CD14-positive monocyte (primary cell): Measurements from ENCODE around the gene POMT2. TPM values are rescaled to one million over a fixed set of nuclear protein-coding genes. Genes with fewer than 3 reads are reported as not detected.

Experiments used
- DNase-seq, 3 donors: peaks; one replicate each; pipeline ENCODE4 v3.0.0-alpha.2; 2011 to 2022
- H2AFZ ChIP-seq: 2 replicates; pipeline ENCODE4 v1.6.0; 2012; ENCODE audit warnings: mild to moderate bottlenecking, low read depth, low read length, inconsistent platforms; ENCODE audit not compliant: insufficient read depth, poor library complexity, severe bottlenecking
- H3K27ac ChIP-seq, 2 donors: 1 replicate in 1 of 2; 2 replicates in 1 of 2; pipeline ENCODE4 v1.5.1; 2012 to 2013; ENCODE audit warnings: low read length in 2 of 2, control low read depth in 1 of 2, inconsistent platforms in 1 of 2, low read depth in 1 of 2, mild to moderate bottlenecking in 1 of 2
- H3K27me3 ChIP-seq, 2 donors: one replicate each; pipeline versions ENCODE4 v1.6.0 to v1.6.1; 2011 to 2013; ENCODE audit warnings: low read length in 2 of 2; ENCODE audit not compliant: control insufficient read depth in 2 of 2, insufficient read depth in 2 of 2
- H3K36me3 ChIP-seq, 2 donors: replicated peaks in 1 of 2; 1 replicate in 1 of 2; 2 replicates in 1 of 2; pipeline versions ENCODE4 v1.5.1 to v1.6.1; 2012 to 2013; ENCODE audit warnings: low read length in 2 of 2, control low read depth in 1 of 2, inconsistent platforms in 1 of 2, mild to moderate bottlenecking in 1 of 2; ENCODE audit not compliant: insufficient read depth in 2 of 2, control insufficient read depth in 1 of 2
- H3K4me1 ChIP-seq, 2 donors: 1 replicate in 1 of 2; 2 replicates in 1 of 2; pipeline versions ENCODE4 v1.5.1 to v1.6.1; 2012 to 2013; ENCODE audit warnings: low read length in 2 of 2, control low read depth in 1 of 2, inconsistent platforms in 1 of 2, mild to moderate bottlenecking in 1 of 2, moderate library complexity in 1 of 2; ENCODE audit not compliant: insufficient read depth in 2 of 2, control insufficient read depth in 1 of 2
- H3K4me2 ChIP-seq: replicated peaks from 2 replicates; pipeline ENCODE3; 2012; ENCODE audit warnings: low read length, moderate library complexity, mild to moderate bottlenecking; ENCODE audit not compliant: poor library complexity, severe bottlenecking; ENCODE audit errors: extremely low read depth
- H3K4me3 ChIP-seq, 3 experiments: fragments of 200-600 bp in 1 of 3; sonication (generic) in 1 of 3; replicated peaks in 1 of 3; 1 replicate in 2 of 3; 2 replicates in 1 of 3; pipeline ENCODE4 v1.5.1; 2011 to 2013; ENCODE audit warnings: low read length in 3 of 3, mild to moderate bottlenecking in 3 of 3, control low read depth in 2 of 3, low read depth in 2 of 3, inconsistent platforms in 1 of 3, moderate library complexity in 1 of 3
- H3K79me2 ChIP-seq: 2 replicates; pipeline ENCODE4 v1.6.0; 2012; ENCODE audit warnings: mild to moderate bottlenecking, control low read depth, inconsistent platforms, low read length, moderate library complexity; ENCODE audit not compliant: insufficient read depth
- H3K9ac ChIP-seq: 2 replicates; pipeline ENCODE4 v1.6.0; 2017; ENCODE audit warnings: low read length, mild to moderate bottlenecking; ENCODE audit not compliant: insufficient read depth, poor library complexity, severe bottlenecking
- H3K9me3 ChIP-seq, 2 donors: replicated peaks in 1 of 2; 1 replicate in 1 of 2; 2 replicates in 1 of 2; pipeline versions ENCODE4 v1.5.1 to v1.6.1; 2012 to 2013; ENCODE audit warnings: low read length in 2 of 2, control low read depth in 1 of 2; ENCODE audit not compliant: control insufficient read depth in 1 of 2, insufficient read depth in 1 of 2
- H4K20me1 ChIP-seq: 2 replicates; pipeline ENCODE4 v1.6.0; 2012; ENCODE audit warnings: mild to moderate bottlenecking, low read length, control low read depth, moderate library complexity; ENCODE audit not compliant: insufficient read depth
- H3K27ac Mint-ChIP-seq, 7 donors: one replicate each; pipeline ENCODE4 v1.8.0; 2020; ENCODE audit warnings: mild to moderate bottlenecking in 7 of 7, mixed read lengths in 7 of 7, moderate library complexity in 6 of 7, inconsistent platforms in 2 of 7
- H3K27me3 Mint-ChIP-seq, 3 donors: one replicate each; pipeline ENCODE4 v1.8.0; 2021 to 2022; ENCODE audit warnings: low read depth in 3 of 3, mild to moderate bottlenecking in 3 of 3, mixed read lengths in 3 of 3, moderate library complexity in 3 of 3, inconsistent platforms in 1 of 3
- H3K36me3 Mint-ChIP-seq, 2 donors: one replicate each; pipeline ENCODE4 v1.8.0; 2020; ENCODE audit warnings: mixed read lengths in 2 of 2, inconsistent platforms in 1 of 2, mild to moderate bottlenecking in 1 of 2
- H3K4me1 Mint-ChIP-seq: one replicate; pipeline ENCODE4 v1.8.0; 2020; ENCODE audit warnings: mild to moderate bottlenecking, mixed read lengths
- H3K4me3 Mint-ChIP-seq, 2 donors: one replicate each; pipeline ENCODE4 v1.8.0; 2020; ENCODE audit warnings: mild to moderate bottlenecking in 2 of 2, mixed read lengths in 2 of 2, moderate library complexity in 1 of 2
- H3K9me3 Mint-ChIP-seq, 7 donors: one replicate each; pipeline ENCODE4 v1.8.0; 2020 to 2022; ENCODE audit warnings: mixed read lengths in 7 of 7, mild to moderate bottlenecking in 6 of 7, moderate library complexity in 6 of 7, inconsistent platforms in 2 of 7
- WGBS: methylation state at CpG from one replicate; pipeline ENCODE4 v1.1.5; 2013; ENCODE audit warnings: missing lambda C conversion rate; ENCODE audit not compliant: insufficient coverage; 5-methylcytosine and 5-hydroxymethylcytosine counted together
- intact Hi-C, 2 donors: fragments of 100-400 bp; cut with micrococcal nuclease; formaldehyde crosslinking; loops; one replicate each; pipeline versions ENCODE4 v1.15.0 to v1.15.1; 2023
- polyA plus RNA-seq, 3 donors: library from polyadenylated mRNA; depleted of rRNA in 1 of 3; unstranded in 2 of 3; stranded (reverse) in 1 of 3; fragments of 300-500 nt in 2 of 3; fragments of >200 nt in 1 of 3; fragmentation: Illumina TruSeq in 2 of 3; gene quantifications; 1 replicate in 2 of 3; 2 replicates in 1 of 3; pipeline ENCODE4 v1.2.3, GENCODE V29; 2012 to 2021
- TF ChIP-seq, protein P1 (sequence below): fragments of 200-600 bp; IDR thresholded peaks from one replicate; pipeline ENCODE4 v1.8.0; 2022; ENCODE audit warnings: antibody characterized with exemption, mild to moderate bottlenecking

Gene POMT2
- polyA plus RNA-seq, 3 donors = 1.5 to 8.9 (median 1.8) TPM

DNA sequence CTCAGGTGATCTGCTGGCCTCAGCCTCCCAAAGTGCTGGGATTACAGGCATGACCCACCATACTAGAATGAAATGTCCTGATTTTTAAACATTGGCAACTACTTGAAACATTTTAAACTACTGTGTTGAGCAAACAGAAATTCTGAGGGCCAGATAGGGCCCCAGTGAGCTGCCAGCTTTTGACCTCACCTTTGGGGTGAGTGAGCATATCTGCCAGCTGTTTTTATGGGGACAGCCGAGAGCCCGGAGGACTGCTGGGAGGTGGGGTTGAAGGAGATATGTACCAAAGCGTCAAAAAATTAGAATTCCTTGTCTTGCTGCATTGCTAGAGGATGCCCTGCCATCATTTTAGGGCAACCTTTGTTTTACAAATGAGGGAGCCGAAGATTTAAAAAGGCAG, 2.9 kb upstream of the POMT2 start:
- Mint-ChIP-seq H3K4me3 (no peak overlapping the region), H3K36me3 (peaks cover 5 to 6% of the 10 kb centered on the region in 2 donors), H3K9me3 (no peaks in the 10 kb centered on the region), H3K27ac (no peak overlapping the region), H3K4me1 (peaks cover 19% of the 10 kb centered on the region), H3K27me3 (no peaks in the 10 kb centered on the region)
- Histone ChIP-seq H3K36me3 (no peaks in the 10 kb centered on the region), H2AFZ (no peak overlapping the region), H3K27me3 (no peaks in the 10 kb centered on the region), H3K4me2 (no peak overlapping the region), H3K27ac (no peak overlapping the region), H3K9me3 (no peaks in the 10 kb centered on the region), H4K20me1 (no peaks in the 10 kb centered on the region), H3K4me3 (no peak overlapping the region), H3K9ac (no peak overlapping the region), H3K4me1 (peaks cover 12 to 23% of the 10 kb centered on the region in 2 donors), H3K79me2 (peaks cover 10% of the 10 kb centered on the region)
- DNase-seq = no peak
- intact Hi-C loops = loop anchor here (5.0 to 10.0 kb wide), 3 partner anchors 54 to 449 kb away; partner anchors contain the start of genes SAMD15 (in 2 of the 2), TMED8 (in 2 of the 2), AHSA1 (in 1 of the 2) and VIPAS39 (in 1 of the 2)
- TF ChIP-seq, protein P1, sequence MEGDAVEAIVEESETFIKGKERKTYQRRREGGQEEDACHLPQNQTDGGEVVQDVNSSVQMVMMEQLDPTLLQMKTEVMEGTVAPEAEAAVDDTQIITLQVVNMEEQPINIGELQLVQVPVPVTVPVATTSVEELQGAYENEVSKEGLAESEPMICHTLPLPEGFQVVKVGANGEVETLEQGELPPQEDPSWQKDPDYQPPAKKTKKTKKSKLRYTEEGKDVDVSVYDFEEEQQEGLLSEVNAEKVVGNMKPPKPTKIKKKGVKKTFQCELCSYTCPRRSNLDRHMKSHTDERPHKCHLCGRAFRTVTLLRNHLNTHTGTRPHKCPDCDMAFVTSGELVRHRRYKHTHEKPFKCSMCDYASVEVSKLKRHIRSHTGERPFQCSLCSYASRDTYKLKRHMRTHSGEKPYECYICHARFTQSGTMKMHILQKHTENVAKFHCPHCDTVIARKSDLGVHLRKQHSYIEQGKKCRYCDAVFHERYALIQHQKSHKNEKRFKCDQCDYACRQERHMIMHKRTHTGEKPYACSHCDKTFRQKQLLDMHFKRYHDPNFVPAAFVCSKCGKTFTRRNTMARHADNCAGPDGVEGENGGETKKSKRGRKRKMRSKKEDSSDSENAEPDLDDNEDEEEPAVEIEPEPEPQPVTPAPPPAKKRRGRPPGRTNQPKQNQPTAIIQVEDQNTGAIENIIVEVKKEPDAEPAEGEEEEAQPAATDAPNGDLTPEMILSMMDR = no peak
- WGBS = 100% methylated on average over 4 of the region's 4 CpGs

DNA sequence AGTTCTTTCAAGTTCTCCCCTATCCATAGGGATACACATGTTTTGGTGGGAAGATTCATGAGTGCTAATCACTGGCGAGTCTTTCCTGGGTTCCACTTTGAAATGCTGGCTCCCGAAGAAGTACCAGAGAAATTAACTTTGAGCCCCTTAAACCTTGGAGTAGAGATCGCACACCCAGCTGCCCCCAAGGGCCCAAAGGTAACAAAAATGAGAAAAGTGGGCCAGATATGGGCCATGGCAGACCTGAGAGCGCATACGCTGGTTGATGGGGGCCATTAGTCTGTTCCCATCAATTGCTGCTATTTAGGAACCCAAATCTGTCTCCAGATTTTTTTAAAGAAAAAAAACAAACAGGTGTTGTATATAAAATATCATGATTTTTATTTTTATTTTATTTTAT, 2.3 kb upstream of the POMT2 start:
- no peak overlapping the region for H3K27ac ChIP-seq
- H3K4me2 ChIP-seq = no peak overlapping the region
- TF ChIP-seq, protein P1 = no peak
- WGBS = 100% methylated on average over 2 of the region's 5 CpGs
- no peak overlapping the region for H3K9ac ChIP-seq
- peaks cover 12 to 23% of the 10 kb centered on the region in 2 donors for H3K4me1 ChIP-seq
- Mint-ChIP-seq H3K27me3 (no peaks in the 10 kb centered on the region), H3K4me3 (no peak overlapping the region), H3K4me1 (peaks cover 19% of the 10 kb centered on the region), H3K27ac (no peak overlapping the region), H3K36me3 (peaks cover 5 to 6% of the 10 kb centered on the region in 2 donors), H3K9me3 (no peaks in the 10 kb centered on the region)
- no peaks in the 10 kb centered on the region for H3K36me3 ChIP-seq
- H3K79me2 ChIP-seq = peaks cover 10% of the 10 kb centered on the region
- no peaks in the 10 kb centered on the region for H3K27me3 ChIP-seq
- no peak for DNase-seq
- no peak overlapping the region for H3K4me3 ChIP-seq
- no peaks in the 10 kb centered on the region for H3K9me3 ChIP-seq
- no peak overlapping the region for H2AFZ ChIP-seq
- intact Hi-C loops = loop anchor here (5.0 to 10.0 kb wide), 3 partner anchors 54 to 448 kb away; partner anchors contain the start of genes SAMD15 (in 2 of the 2), TMED8 (in 2 of the 2), AHSA1 (in 1 of the 2) and VIPAS39 (in 1 of the 2)
- no peaks in the 10 kb centered on the region for H4K20me1 ChIP-seq
